Right lobe of liver (tissue), 4 donors: Measurements from ENCODE around the gene PMF1.

Experiments
- CTCF ChIP-seq, 4 donors: fragments of 200-600 bp in 3 of 4; fragments of 450-650 bp in 1 of 4; IDR thresholded peaks; one replicate each; pipeline versions ENCODE4 v1.5.1 to v1.8.0; 2016 to 2022; ENCODE audit warnings: antibody characterized with exemption in 4 of 4, mild to moderate bottlenecking in 2 of 4
- POLR2A ChIP-seq: fragments of 450-650 bp; IDR thresholded peaks from one replicate; pipeline ENCODE4 v1.6.1; 2017; ENCODE audit warnings: antibody characterized with exemption, mild to moderate bottlenecking
- donor health status: DM: no; HTN: no; CAD: no.
- donor health status: DM: no; HTN: no; CAD: no.
- donor health status: DM: no; HTN: yes; CAD: no.

- TF ChIP-seq POLR2A, result no peak
- no peak for TF ChIP-seq CTCF (IDR thresholded peaks at IDR 0.05)
Measured at GRCh38 chr1:156203331-156203730, 9.5 kb upstream of the PMF1 start.
